Motor neuron (in vitro differentiated cells): ENCODE results near the gene MBD3L4. TPM values are rescaled to one million over a fixed set of nuclear protein-coding genes. Genes with fewer than 3 reads are reported as not detected.

Experiments
- ATAC-seq, 8 experiments: fragments of 200-7000 bp; cut with Tn5 transposase; replicated peaks in 6 of 8; 2 replicates each; pipeline ENCODE4 v1.8.0; 2021; ENCODE audit warnings: mild to moderate bottlenecking in 8 of 8, moderate library complexity in 8 of 8
- H3K27ac ChIP-seq, 2 donors: fragments of 250-450 bp; sonication (Bioruptor Pico); 2 replicates each; pipeline ENCODE4 v1.9.0; 2021; ENCODE audit warnings: antibody characterized with exemption in 2 of 2, mild to moderate bottlenecking in 2 of 2, moderate library complexity in 1 of 2
- H3K4me1 ChIP-seq, 2 donors: fragments of 250-450 bp; sonication (Bioruptor Pico); replicated peaks in 1 of 2; 2 replicates each; pipeline ENCODE4 v1.6.1; 2021; ENCODE audit warnings: antibody characterized with exemption in 2 of 2, mild to moderate bottlenecking in 2 of 2, moderate library complexity in 1 of 2
- H3K4me3 ChIP-seq, 5 donors: fragments of 250-450 bp; sonication (Bioruptor Pico); 2 replicates each; pipeline ENCODE4 v1.9.0; 2021; ENCODE audit warnings: antibody characterized with exemption in 5 of 5, mild to moderate bottlenecking in 5 of 5, moderate library complexity in 4 of 5
- WGBS, 10 experiments: fragments of 450-650 bp; shearing (Covaris generic); methylation state at CpG; one replicate each; pipeline ENCODE4 v1.0.0; 2022; 5-methylcytosine and 5-hydroxymethylcytosine counted together
- in situ Hi-C, 9 experiments: fragments of 400-800 bp; cut with MboI; loops; one replicate each; pipeline ENCODE4 v1.15.0; 2021; ENCODE audit warnings: low sequenced_read_pairs in 9 of 9, low pct_unique_long_range_greater_than_20kb in 2 of 9; ENCODE audit not compliant: unreplicated experiment in 9 of 9
- total RNA-seq, 8 experiments: library from RNA; unstranded; fragments of 300-600 nt; gene quantifications; 2 replicates each; pipeline versions ENCODE4 v1.2.3 to v1.2.4, GENCODE V29; 2022

Gene MBD3L4
- total RNA-seq, 8 experiments from 2014 or later, result 0.71 TPM; not detected in 7

GRCh38 chr19:6995054-6995453 is 44.9 kb downstream of the MBD3L4 start:
- WGBS, 10 experiments, result 0 to 60% (median 18%) methylated on average over 1 of the region's 1 CpG; no CpG with 5 or more reads in 6 of the 10 experiments
- in situ Hi-C loops, result no loop called here
- H3K27ac ChIP-seq, result no peak overlapping the region
- H3K4me1 ChIP-seq, result no peaks in the 10 kb centered on the region
- no peak for ATAC-seq
- H3K4me3 ChIP-seq, result no peak overlapping the region

GRCh38 chr19:6988257-6988656 is 51.7 kb downstream of the MBD3L4 start:
- in situ Hi-C loops, result no loop called here
- no peak overlapping the region for H3K4me3 ChIP-seq
- ATAC-seq, result no peak
- WGBS, 10 experiments, result 0 to 40% (median 12%) methylated on average over 1 to 2 of the region's 3 CpGs; no CpG with 5 or more reads in 4 of the 10 experiments
- H3K27ac ChIP-seq, result no peak overlapping the region
- no peaks in the 10 kb centered on the region for H3K4me1 ChIP-seq

- no peak overlapping the region for H3K27ac ChIP-seq
- no peak for ATAC-seq
- no peak overlapping the region for H3K4me3 ChIP-seq
- in situ Hi-C loops, result no loop called here
- no peaks in the 10 kb centered on the region for H3K4me1 ChIP-seq
- 0 to 60% (median 17%) methylated on average over 1 to 4 of the region's 4 CpGs; no CpG with 5 or more reads in 3 of the 10 experiments for WGBS, 10 experiments
Observed at GRCh38 chr19:6987850-6988249, 52.1 kb downstream of the MBD3L4 start.

Other genes with a start within 250 kb of the MBD3L4 start
- not detected for gene ADGRE1, start 152.6 kb downstream of the MBD3L4 start, total RNA-seq
- not detected for gene MBD3L2B, start 18.7 kb downstream of the MBD3L4 start, total RNA-seq
- not detected for gene MBD3L5, start 9.6 kb downstream of the MBD3L4 start, total RNA-seq
- under 1 TPM in 2 of 8 experiments, not detected in 6; 0.27 to 0.62 TPM for gene MBD3L2, start 9.1 kb upstream of the MBD3L4 start, total RNA-seq
- gene MBD3L3, start 18.5 kb upstream of the MBD3L4 start, total RNA-seq, result 1 to 10 TPM in 1 of 8 experiments, under 1 TPM in 2, not detected in 5; 0.58 to 1.1 (median 0.87) TPM
- gene ZNF557, start 29.5 kb upstream of the MBD3L4 start, total RNA-seq, result 10 to 100 TPM in 5 of 8 experiments, 1 to 10 TPM in 3; 8.4 to 16.1 (median 10.8) TPM